Heart left ventricle (tissue), 13 donors: ENCODE measurements around the gene CDK2AP2.

Source experiments
- POLR2A ChIP-seq, 2 donors: fragments of 450-650 bp; IDR thresholded peaks; one replicate each; pipeline ENCODE4 v1.6.1; 2017; ENCODE audit warnings: antibody characterized with exemption in 2 of 2, mild to moderate bottlenecking in 2 of 2, moderate library complexity in 2 of 2
- TF ChIP-seq, protein P1 (sequence below), 12 donors: fragments of 200-600 bp; sonication (generic) in 4 of 12; IDR thresholded peaks; one replicate each; pipeline versions ENCODE4 v1.5.0 to v1.8.0; 2018 to 2022; ENCODE audit warnings: antibody characterized with exemption in 12 of 12, mild to moderate bottlenecking in 5 of 12
- donor health status: ischemic (EF 13 %, LVEDD 7.1; RV severe dilation, severe dysfunction).
- donor health status: DM: no; HTN: yes; CAD: no.
- donor health status: DM: no; HTN: no; CAD: no.
- donor health status: ischemic (EF 25% LVEDD 6.9; RV normal size, moderate dysfunction).
- donor health status: ischemic (EF 25% LVEDD 5.7; RV mildly dilated, moderate dysfunction).
- donor health status: ischemic (EF 35%, LVEDD 5.7; RV mildly dilated, moderate dysfunction).
- donor health status: nonischemic (EF 11% LVEDD 7.7; RV severe dilation, severe dysfunction).
- donor health status: DM: yes; HTN: yes; CAD: no.
- donor health status: PGD.
- donor health status: ischemic (EF 29% LVEDD 5.4; RV normal size, mild dysfunction).
- donor health status: nonischemic (EF 23%, LVEDD 6.1; RV moderate dilation, normal function).

DNA sequence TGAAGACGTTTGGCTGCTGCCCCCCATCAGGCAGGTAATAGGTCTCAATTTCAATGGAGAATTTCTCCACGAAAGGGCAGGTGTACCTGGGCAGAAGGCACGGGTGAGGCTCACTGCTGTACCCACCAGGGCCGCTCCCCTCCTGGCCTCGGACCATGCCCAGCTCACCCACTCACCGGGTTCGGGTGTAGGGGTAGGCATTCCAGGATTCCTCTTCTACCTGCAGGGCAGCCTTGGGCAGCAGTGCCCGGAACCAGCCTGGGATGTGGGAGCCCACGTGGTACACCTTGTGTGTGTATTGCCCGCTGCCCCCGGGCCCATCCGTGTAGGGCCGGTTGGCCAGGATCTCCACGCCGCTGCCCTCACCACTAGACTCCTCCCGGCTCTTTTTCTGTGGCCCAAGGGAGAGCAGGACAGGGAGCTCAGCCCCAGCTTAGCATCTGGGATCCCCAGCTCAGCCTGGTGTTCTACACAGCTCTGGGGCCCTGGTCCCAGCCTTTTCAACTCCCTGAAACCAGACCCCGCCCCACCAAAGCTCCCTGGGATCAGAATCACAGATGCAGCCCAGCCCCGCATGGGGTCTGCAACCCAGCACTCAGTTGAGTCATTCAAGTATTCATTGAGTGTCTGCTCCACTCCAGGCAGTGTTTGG, 5.5 kb downstream of the CDK2AP2 start:
- TF ChIP-seq, protein P1, sequence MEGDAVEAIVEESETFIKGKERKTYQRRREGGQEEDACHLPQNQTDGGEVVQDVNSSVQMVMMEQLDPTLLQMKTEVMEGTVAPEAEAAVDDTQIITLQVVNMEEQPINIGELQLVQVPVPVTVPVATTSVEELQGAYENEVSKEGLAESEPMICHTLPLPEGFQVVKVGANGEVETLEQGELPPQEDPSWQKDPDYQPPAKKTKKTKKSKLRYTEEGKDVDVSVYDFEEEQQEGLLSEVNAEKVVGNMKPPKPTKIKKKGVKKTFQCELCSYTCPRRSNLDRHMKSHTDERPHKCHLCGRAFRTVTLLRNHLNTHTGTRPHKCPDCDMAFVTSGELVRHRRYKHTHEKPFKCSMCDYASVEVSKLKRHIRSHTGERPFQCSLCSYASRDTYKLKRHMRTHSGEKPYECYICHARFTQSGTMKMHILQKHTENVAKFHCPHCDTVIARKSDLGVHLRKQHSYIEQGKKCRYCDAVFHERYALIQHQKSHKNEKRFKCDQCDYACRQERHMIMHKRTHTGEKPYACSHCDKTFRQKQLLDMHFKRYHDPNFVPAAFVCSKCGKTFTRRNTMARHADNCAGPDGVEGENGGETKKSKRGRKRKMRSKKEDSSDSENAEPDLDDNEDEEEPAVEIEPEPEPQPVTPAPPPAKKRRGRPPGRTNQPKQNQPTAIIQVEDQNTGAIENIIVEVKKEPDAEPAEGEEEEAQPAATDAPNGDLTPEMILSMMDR (IDR thresholded peaks at IDR 0.05) = no peak
- no peak for TF ChIP-seq POLR2A (IDR thresholded peaks at IDR 0.05)
